ENCODE measurements around the gene AGPAT2.

Gene AGPAT2

DNA sequence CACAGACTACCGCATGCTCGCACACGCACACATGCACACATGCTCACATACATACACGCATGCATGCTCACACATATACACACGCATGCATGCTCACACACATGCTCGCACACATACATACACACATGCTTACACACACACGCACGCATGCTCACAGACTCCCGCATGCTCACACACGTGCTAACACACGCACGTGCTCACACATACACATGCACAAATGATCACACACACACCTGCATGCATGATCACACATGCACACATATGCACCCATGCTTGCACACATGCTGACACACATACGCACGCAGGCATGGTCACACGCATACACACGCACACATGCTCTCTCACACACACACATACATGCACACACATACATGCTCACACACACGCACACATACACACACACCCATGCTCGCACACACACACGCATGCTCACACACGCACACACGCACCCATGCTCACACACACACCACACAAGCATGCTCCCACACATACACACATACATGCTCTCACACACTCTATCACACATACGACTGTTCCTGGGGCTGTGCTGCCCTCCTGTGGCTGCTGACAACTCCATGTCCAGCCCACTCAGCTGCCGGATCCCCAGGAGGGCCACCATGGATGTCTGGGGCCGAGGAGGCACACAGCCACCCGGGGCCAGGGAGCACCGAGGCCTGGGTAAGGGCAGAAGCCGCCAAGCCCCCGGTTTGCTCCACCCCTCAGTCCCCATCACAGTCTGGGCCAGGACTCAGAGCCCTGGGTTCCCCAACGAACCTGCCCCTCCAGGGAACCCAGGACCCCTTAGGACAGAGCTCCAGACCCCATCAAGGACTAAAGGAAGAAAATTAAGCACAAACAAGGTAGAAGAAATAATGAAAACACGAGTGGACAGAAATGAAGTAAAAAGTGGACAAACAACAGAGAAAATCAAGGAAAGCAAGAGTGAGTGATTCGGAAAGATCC is 55.9 kb downstream of the AGPAT2 start (continued):
- TF ChIP-seq, protein P1, sequence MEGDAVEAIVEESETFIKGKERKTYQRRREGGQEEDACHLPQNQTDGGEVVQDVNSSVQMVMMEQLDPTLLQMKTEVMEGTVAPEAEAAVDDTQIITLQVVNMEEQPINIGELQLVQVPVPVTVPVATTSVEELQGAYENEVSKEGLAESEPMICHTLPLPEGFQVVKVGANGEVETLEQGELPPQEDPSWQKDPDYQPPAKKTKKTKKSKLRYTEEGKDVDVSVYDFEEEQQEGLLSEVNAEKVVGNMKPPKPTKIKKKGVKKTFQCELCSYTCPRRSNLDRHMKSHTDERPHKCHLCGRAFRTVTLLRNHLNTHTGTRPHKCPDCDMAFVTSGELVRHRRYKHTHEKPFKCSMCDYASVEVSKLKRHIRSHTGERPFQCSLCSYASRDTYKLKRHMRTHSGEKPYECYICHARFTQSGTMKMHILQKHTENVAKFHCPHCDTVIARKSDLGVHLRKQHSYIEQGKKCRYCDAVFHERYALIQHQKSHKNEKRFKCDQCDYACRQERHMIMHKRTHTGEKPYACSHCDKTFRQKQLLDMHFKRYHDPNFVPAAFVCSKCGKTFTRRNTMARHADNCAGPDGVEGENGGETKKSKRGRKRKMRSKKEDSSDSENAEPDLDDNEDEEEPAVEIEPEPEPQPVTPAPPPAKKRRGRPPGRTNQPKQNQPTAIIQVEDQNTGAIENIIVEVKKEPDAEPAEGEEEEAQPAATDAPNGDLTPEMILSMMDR (tag by site-specific recombination; IDR thresholded peaks at IDR 0.05) = peak; percentile 99
- TF ChIP-seq ZBTB48 (tag by site-specific recombination; IDR thresholded peaks at IDR 0.05) (peak; percentile 85), ZNF184 (tag by site-specific recombination; IDR thresholded peaks at IDR 0.05) (no peak), ZNF112 (tag by site-specific recombination; IDR thresholded peaks at IDR 0.05) (no peak), ZBTB17 (tag by site-specific recombination; IDR thresholded peaks at IDR 0.05) (no peak; the same call in none of the 2 replicates), SP7 (tag by site-specific recombination; IDR thresholded peaks at IDR 0.05) (peak; percentile 77), ZNF837 (tag by site-specific recombination; IDR thresholded peaks at IDR 0.05) (no peak), RBAK (tag by site-specific recombination; IDR thresholded peaks at IDR 0.05) (no peak), ZNF302 (tag by site-specific recombination; IDR thresholded peaks at IDR 0.05; ENCODE audit: low read depth) (no peak), OVOL3 (tag by site-specific recombination; IDR thresholded peaks at IDR 0.05) (0 out of 2 replicates have a peak, but pooled peaks have one; percentile 36), ZNF2 (tag by site-specific recombination; IDR thresholded peaks at IDR 0.05) (peak; percentile 98), ZIC2 (tag by site-specific recombination; IDR thresholded peaks at IDR 0.05) (peak; percentile 81), ZNF518A (tag by site-specific recombination; conservative IDR thresholded peaks at IDR 0.05; ENCODE audit: low read depth) (no peak), ZNF140 (tag by site-specific recombination; IDR thresholded peaks at IDR 0.05) (no peak), ZNF121 (tag by site-specific recombination; IDR thresholded peaks at IDR 0.05) (no peak), ZNF658 (tag by site-specific recombination; IDR thresholded peaks at IDR 0.05) (no peak), ZSCAN16 (tag by site-specific recombination; IDR thresholded peaks at IDR 0.05) (no peak), GLI4 (tag by site-specific recombination; IDR thresholded peaks at IDR 0.05) (peak; percentile 79; the same call in 1 of the 2 replicates), ZNF664 (tag by site-specific recombination; IDR thresholded peaks at IDR 0.05) (no peak), HOXA7 (CRISPR knock-in tag; IDR thresholded peaks at IDR 0.05; ENCODE audit: borderline replicate concordance) (no peak), ZNF404 (tag by site-specific recombination; IDR thresholded peaks at IDR 0.05) (no peak), PRDM1 (tag by site-specific recombination; IDR thresholded peaks at IDR 0.05) (no peak), ZNF423 (tag by site-specific recombination; IDR thresholded peaks at IDR 0.05) (no peak), ZNF670 (tag by site-specific recombination; IDR thresholded peaks at IDR 0.05; ENCODE audit: low read depth) (no peak), WT1 (tag by site-specific recombination; IDR thresholded peaks at IDR 0.05) (no peak)
- TF ChIP-seq, protein P2, sequence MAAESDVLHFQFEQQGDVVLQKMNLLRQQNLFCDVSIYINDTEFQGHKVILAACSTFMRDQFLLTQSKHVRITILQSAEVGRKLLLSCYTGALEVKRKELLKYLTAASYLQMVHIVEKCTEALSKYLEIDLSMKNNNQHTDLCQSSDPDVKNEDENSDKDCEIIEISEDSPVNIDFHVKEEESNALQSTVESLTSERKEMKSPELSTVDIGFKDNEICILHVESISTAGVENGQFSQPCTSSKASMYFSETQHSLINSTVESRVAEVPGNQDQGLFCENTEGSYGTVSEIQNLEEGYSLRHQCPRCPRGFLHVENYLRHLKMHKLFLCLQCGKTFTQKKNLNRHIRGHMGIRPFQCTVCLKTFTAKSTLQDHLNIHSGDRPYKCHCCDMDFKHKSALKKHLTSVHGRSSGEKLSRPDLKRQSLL (tag by site-specific recombination; IDR thresholded peaks at IDR 0.05) = no peak
- TF ChIP-seq, protein P3, sequence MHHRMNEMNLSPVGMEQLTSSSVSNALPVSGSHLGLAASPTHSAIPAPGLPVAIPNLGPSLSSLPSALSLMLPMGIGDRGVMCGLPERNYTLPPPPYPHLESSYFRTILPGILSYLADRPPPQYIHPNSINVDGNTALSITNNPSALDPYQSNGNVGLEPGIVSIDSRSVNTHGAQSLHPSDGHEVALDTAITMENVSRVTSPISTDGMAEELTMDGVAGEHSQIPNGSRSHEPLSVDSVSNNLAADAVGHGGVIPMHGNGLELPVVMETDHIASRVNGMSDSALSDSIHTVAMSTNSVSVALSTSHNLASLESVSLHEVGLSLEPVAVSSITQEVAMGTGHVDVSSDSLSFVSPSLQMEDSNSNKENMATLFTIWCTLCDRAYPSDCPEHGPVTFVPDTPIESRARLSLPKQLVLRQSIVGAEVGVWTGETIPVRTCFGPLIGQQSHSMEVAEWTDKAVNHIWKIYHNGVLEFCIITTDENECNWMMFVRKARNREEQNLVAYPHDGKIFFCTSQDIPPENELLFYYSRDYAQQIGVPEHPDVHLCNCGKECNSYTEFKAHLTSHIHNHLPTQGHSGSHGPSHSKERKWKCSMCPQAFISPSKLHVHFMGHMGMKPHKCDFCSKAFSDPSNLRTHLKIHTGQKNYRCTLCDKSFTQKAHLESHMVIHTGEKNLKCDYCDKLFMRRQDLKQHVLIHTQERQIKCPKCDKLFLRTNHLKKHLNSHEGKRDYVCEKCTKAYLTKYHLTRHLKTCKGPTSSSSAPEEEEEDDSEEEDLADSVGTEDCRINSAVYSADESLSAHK (tag by site-specific recombination; IDR thresholded peaks at IDR 0.05) = peak; percentile 38; the same call in 1 of the 2 replicates
- TF ChIP-seq, protein P4, sequence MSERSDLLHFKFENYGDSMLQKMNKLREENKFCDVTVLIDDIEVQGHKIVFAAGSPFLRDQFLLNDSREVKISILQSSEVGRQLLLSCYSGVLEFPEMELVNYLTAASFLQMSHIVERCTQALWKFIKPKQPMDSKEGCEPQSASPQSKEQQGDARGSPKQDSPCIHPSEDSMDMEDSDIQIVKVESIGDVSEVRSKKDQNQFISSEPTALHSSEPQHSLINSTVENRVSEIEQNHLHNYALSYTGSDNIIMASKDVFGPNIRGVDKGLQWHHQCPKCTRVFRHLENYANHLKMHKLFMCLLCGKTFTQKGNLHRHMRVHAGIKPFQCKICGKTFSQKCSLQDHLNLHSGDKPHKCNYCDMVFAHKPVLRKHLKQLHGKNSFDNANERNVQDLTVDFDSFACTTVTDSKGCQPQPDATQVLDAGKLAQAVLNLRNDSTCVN (tag by site-specific recombination; optimal IDR thresholded peaks at IDR 0.05) = peak; percentile 25
